ENCODE measurements around the gene ACBD3.

ACBD3 gene

GRCh38 chr1:226118357-226118756 lies 68.2 kb downstream of the ACBD3 start:
- H3K36me3 ChIP-seq (ENCODE audit: control insufficient read depth, insufficient read depth, low read length), result no peaks in the 10 kb centered on the region
- no peak overlapping the region for H3K4me3 ChIP-seq (replicated peaks; ENCODE audit: low read depth, low read length)
- DNase-seq (ENCODE audit: extremely low read depth, insufficient read length), result no peak
- no peaks in the 10 kb centered on the region for H3K27me3 ChIP-seq (replicated peaks; ENCODE audit: control insufficient read depth, insufficient read depth, low read length)
- TF ChIP-seq CTCF (IDR thresholded peaks at IDR 0.05; ENCODE audit: insufficient read depth, low read length, poor library complexity, severe bottlenecking), result no peak

- DNase-seq (ENCODE audit: extremely low read depth, insufficient read length), result no peak
Observed at GRCh38 chr1:226117330-226117729, 69.2 kb downstream of the ACBD3 start.

GRCh38 chr1:226116673-226117072 lies 69.9 kb downstream of the ACBD3 start:
- H3K27me3 ChIP-seq (replicated peaks; ENCODE audit: control insufficient read depth, insufficient read depth, low read length), result no peaks in the 10 kb centered on the region
- H3K36me3 ChIP-seq (ENCODE audit: control insufficient read depth, insufficient read depth, low read length), result no peaks in the 10 kb centered on the region
- no peak for DNase-seq (ENCODE audit: extremely low read depth, insufficient read length)
- H3K4me3 ChIP-seq (replicated peaks; ENCODE audit: low read depth, low read length), result no peak overlapping the region
- no peak for TF ChIP-seq CTCF (IDR thresholded peaks at IDR 0.05; ENCODE audit: insufficient read depth, low read length, poor library complexity, severe bottlenecking)

More at GRCh38 chr1:226117330-226117729, 69.2 kb downstream of the ACBD3 start:
- TF ChIP-seq CTCF (IDR thresholded peaks at IDR 0.05; ENCODE audit: insufficient read depth, low read length, poor library complexity, severe bottlenecking), result no peak
- Histone ChIP-seq H3K4me3 (replicated peaks; ENCODE audit: low read depth, low read length) (no peak overlapping the region), H3K27me3 (replicated peaks; ENCODE audit: control insufficient read depth, insufficient read depth, low read length) (no peaks in the 10 kb centered on the region), H3K36me3 (ENCODE audit: control insufficient read depth, insufficient read depth, low read length) (no peaks in the 10 kb centered on the region)

- no peaks in the 10 kb centered on the region for H3K27me3 ChIP-seq (replicated peaks; ENCODE audit: control insufficient read depth, insufficient read depth, low read length)
- H3K4me3 ChIP-seq (replicated peaks; ENCODE audit: low read depth, low read length), result no peak overlapping the region
- DNase-seq (ENCODE audit: extremely low read depth, insufficient read length), result no peak
- TF ChIP-seq CTCF (IDR thresholded peaks at IDR 0.05; ENCODE audit: insufficient read depth, low read length, poor library complexity, severe bottlenecking), result no peak
- H3K36me3 ChIP-seq (ENCODE audit: control insufficient read depth, insufficient read depth, low read length), result no peaks in the 10 kb centered on the region
Observed at GRCh38 chr1:226112626-226113025, 73.9 kb downstream of the ACBD3 start.

- Histone ChIP-seq H3K27me3 (replicated peaks; ENCODE audit: control insufficient read depth, insufficient read depth, low read length) (no peaks in the 10 kb centered on the region), H3K36me3 (ENCODE audit: control insufficient read depth, insufficient read depth, low read length) (no peaks in the 10 kb centered on the region), H3K4me3 (replicated peaks; ENCODE audit: low read depth, low read length) (no peak overlapping the region)
- no peak for DNase-seq (ENCODE audit: extremely low read depth, insufficient read length)
- no peak for TF ChIP-seq CTCF (IDR thresholded peaks at IDR 0.05; ENCODE audit: insufficient read depth, low read length, poor library complexity, severe bottlenecking)
Observed at GRCh38 chr1:226111883-226112261, 74.7 kb downstream of the ACBD3 start.
